Stomach (tissue), 4 donors: ENCODE results near the gene NYAP1.

Experiments used
- EP300 ChIP-seq: sonication (generic); formaldehyde crosslinking; IDR thresholded peaks from one replicate; pipeline ENCODE4 v1.6.1; 2017; ENCODE audit warnings: antibody characterized with exemption
- POLR2A ChIP-seq, 4 donors: fragments of 450-650 bp; IDR thresholded peaks; one replicate each; pipeline ENCODE4 v1.6.1; 2016; ENCODE audit warnings: antibody characterized with exemption in 4 of 4, control low read depth in 2 of 4, mild to moderate bottlenecking in 1 of 4, moderate library complexity in 1 of 4
- POLR2AphosphoS5 ChIP-seq, 3 donors: sonication (generic); formaldehyde crosslinking; IDR thresholded peaks; one replicate each; pipeline ENCODE4 v1.6.1; 2016; ENCODE audit warnings: antibody characterized with exemption in 3 of 3
- TF ChIP-seq, protein P1 (sequence below), 7 experiments: fragments of 450-650 bp in 4 of 7; fragments of 200-600 bp in 3 of 7; sonication (generic) in 3 of 7; IDR thresholded peaks; one replicate each; pipeline ENCODE4 v1.5.1; 2016 to 2019; ENCODE audit warnings: antibody characterized with exemption in 7 of 7, control low read depth in 2 of 7, mild to moderate bottlenecking in 1 of 7

- TF ChIP-seq POLR2AphosphoS5 (IDR thresholded peaks at IDR 0.05) (peak; percentile 71 to 94 (median 86)), POLR2A (IDR thresholded peaks at IDR 0.05) (peak in 2 of 4 donors; percentile 68 to 85), EP300 (no peak)
- TF ChIP-seq, protein P1, sequence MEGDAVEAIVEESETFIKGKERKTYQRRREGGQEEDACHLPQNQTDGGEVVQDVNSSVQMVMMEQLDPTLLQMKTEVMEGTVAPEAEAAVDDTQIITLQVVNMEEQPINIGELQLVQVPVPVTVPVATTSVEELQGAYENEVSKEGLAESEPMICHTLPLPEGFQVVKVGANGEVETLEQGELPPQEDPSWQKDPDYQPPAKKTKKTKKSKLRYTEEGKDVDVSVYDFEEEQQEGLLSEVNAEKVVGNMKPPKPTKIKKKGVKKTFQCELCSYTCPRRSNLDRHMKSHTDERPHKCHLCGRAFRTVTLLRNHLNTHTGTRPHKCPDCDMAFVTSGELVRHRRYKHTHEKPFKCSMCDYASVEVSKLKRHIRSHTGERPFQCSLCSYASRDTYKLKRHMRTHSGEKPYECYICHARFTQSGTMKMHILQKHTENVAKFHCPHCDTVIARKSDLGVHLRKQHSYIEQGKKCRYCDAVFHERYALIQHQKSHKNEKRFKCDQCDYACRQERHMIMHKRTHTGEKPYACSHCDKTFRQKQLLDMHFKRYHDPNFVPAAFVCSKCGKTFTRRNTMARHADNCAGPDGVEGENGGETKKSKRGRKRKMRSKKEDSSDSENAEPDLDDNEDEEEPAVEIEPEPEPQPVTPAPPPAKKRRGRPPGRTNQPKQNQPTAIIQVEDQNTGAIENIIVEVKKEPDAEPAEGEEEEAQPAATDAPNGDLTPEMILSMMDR (IDR thresholded peaks at IDR 0.05) = no peak
These were observed 55.1 kb downstream of the NYAP1 start, which contains the start of gene AGFG2 for GRCh38 chr7:100538654-100539435.
